ENCODE data around the gene FAM156A. TPM values are rescaled to one million over a fixed set of nuclear protein-coding genes. Genes with fewer than 3 reads are reported as not detected.

Gene FAM156A
- total RNA-seq, 1 experiment from 2014 or later, result 34.2 TPM

DNA sequence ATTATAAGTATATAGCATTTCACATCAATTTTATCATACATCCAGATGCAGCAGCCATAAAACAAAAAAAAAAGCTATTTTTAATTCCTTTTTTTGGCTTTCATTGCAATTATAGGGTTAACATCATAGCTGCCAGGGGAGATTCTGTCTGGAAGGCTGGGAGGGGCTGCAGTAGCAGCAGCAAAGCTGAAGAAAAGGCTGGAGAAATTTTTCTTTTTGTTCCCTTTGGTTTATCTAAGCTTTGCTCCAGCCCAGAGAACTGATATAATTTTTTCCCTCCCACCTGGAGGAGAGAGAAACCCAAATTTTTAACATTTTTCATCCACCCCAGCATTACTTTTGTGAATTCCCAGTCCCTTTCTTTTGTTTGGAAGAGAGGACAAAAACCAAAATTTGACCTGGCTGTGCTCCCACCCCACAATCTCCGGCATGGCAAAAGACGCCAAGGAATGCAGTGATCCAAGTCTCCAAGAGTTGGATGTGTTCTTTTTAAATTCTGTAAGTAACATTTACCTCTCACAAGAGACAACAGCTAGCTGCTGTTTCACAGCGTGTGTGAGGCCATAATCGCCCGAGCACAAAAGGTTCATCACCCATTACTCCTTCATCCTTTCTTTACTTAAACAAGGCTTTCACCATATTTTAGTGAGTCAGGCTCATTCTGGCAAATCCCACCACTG is 25.1 kb upstream of the FAM156A start:
- TF ChIP-seq, protein P1, sequence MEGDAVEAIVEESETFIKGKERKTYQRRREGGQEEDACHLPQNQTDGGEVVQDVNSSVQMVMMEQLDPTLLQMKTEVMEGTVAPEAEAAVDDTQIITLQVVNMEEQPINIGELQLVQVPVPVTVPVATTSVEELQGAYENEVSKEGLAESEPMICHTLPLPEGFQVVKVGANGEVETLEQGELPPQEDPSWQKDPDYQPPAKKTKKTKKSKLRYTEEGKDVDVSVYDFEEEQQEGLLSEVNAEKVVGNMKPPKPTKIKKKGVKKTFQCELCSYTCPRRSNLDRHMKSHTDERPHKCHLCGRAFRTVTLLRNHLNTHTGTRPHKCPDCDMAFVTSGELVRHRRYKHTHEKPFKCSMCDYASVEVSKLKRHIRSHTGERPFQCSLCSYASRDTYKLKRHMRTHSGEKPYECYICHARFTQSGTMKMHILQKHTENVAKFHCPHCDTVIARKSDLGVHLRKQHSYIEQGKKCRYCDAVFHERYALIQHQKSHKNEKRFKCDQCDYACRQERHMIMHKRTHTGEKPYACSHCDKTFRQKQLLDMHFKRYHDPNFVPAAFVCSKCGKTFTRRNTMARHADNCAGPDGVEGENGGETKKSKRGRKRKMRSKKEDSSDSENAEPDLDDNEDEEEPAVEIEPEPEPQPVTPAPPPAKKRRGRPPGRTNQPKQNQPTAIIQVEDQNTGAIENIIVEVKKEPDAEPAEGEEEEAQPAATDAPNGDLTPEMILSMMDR (conservative IDR thresholded peaks at IDR 0.05), result no peak
- no peak for TF ChIP-seq EZH2 (IDR thresholded peaks at IDR 0.05; ENCODE audit: low read depth)
- Histone ChIP-seq H3K9me2 (ENCODE audit: insufficient read depth) (no peaks in the 10 kb centered on the region), H3F3A (ENCODE audit: insufficient read depth, low read depth) (no peaks in the 10 kb centered on the region), H3K27ac (no peak overlapping the region), H4K20me1 (ENCODE audit: insufficient read depth) (no peaks in the 10 kb centered on the region), H3K4me1 (replicated peaks; ENCODE audit: insufficient read depth) (no peaks in the 10 kb centered on the region), H3K4me2 (no peak overlapping the region), H3K27me3 (ENCODE audit: insufficient read depth, low read depth) (no peaks in the 10 kb centered on the region), H3K36me3 (ENCODE audit: low read depth) (no peaks in the 10 kb centered on the region), H3K4me3 (no peak overlapping the region), H2AFZ (no peak overlapping the region), H3K79me2 (ENCODE audit: low read depth) (no peaks in the 10 kb centered on the region), H3K9me3 (ENCODE audit: insufficient read depth, low read depth) (no peaks in the 10 kb centered on the region)
- BruUV-seq (replicated peaks), result no TSS peak
- intact Hi-C loops (cut with micrococcal nuclease; ENCODE audit: unreplicated experiment), result no loop called here
- CTCF ChIA-PET, result interaction anchor here (0.6 kb wide), 1 partner anchor 23 kb away, joined by 3 read pairs; no protein-coding TSS in a partner anchor
- POLR2A ChIA-PET (ENCODE audit: unreplicated experiment), result no interaction called here
- no peak for DNase-seq

DNA sequence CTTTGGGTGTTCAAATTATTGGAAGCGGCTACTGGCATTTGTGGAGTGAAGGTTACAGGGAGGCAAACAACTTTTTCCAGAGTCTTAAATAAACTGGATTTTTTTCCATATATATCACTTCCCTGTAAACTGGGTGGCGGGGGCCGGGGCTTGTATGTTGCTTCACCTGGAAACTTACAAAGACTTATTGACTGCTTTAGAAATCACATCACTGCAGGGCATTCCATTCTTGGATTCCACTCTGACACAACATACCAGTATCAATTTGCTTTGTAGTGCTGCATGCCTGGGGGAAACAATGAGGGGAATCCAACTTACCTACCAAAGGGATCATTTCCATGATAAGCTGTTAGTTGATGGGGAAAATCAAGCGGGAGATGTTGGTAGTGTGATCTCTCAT is 21.7 kb upstream of the FAM156A start:
- H3K79me2 ChIP-seq (ENCODE audit: low read depth), result no peaks in the 10 kb centered on the region
- no peaks in the 10 kb centered on the region for H3K9me2 ChIP-seq (ENCODE audit: insufficient read depth)
- no peaks in the 10 kb centered on the region for H4K20me1 ChIP-seq (ENCODE audit: insufficient read depth)
- H3K27ac ChIP-seq, result 0 out of 2 replicates have a peak overlapping the region, but pooled peaks have one; percentile 43
- TF ChIP-seq, protein P1 (conservative IDR thresholded peaks at IDR 0.05), result no peak
- TF ChIP-seq EZH2 (IDR thresholded peaks at IDR 0.05; ENCODE audit: low read depth), result no peak
- H3K9me3 ChIP-seq (ENCODE audit: insufficient read depth, low read depth), result no peaks in the 10 kb centered on the region
- no peak for DNase-seq
- H3K4me1 ChIP-seq (replicated peaks; ENCODE audit: insufficient read depth), result no peaks in the 10 kb centered on the region
- intact Hi-C loops (cut with micrococcal nuclease; ENCODE audit: unreplicated experiment), result no loop called here
- no peaks in the 10 kb centered on the region for H3K36me3 ChIP-seq (ENCODE audit: low read depth)
- CTCF ChIA-PET, result no interaction called here
- H3K27me3 ChIP-seq (ENCODE audit: insufficient read depth, low read depth), result no peaks in the 10 kb centered on the region
- H3K4me3 ChIP-seq, result no peak overlapping the region
- POLR2A ChIA-PET (ENCODE audit: unreplicated experiment), result no interaction called here
- no peaks in the 10 kb centered on the region for H3F3A ChIP-seq (ENCODE audit: insufficient read depth, low read depth)
- BruUV-seq (replicated peaks), result TSS peak; percentile 62
- no peak overlapping the region for H3K4me2 ChIP-seq
- H2AFZ ChIP-seq, result no peak overlapping the region

DNA sequence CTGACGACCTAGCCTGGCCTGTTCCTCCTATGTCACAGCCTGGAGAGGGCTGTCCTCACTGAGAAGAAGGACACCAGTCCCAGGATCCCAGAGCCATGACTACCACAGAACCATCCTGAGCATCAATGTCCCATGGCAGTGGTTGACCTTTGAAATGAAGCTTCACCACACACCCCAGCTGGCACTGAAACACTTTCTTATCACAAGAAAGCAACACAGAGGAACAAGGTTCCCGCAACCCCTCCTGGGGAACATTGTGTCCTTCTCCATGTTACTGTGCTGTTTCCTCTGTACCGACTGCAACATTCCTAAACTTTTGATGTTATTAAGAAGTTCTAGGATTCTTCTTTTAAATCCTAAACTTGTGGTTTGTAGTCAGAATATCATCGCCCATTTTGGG is 21.2 kb upstream of the FAM156A start:
- Histone ChIP-seq H3K4me2 (no peak overlapping the region), H3K4me1 (replicated peaks; ENCODE audit: insufficient read depth) (no peaks in the 10 kb centered on the region), H3K4me3 (no peak overlapping the region), H3K27ac (no peak overlapping the region), H3K9me3 (ENCODE audit: insufficient read depth, low read depth) (no peaks in the 10 kb centered on the region), H3K27me3 (ENCODE audit: insufficient read depth, low read depth) (no peaks in the 10 kb centered on the region), H3K79me2 (ENCODE audit: low read depth) (no peaks in the 10 kb centered on the region), H3K36me3 (ENCODE audit: low read depth) (no peaks in the 10 kb centered on the region), H3F3A (ENCODE audit: insufficient read depth, low read depth) (no peaks in the 10 kb centered on the region), H2AFZ (no peak overlapping the region), H4K20me1 (ENCODE audit: insufficient read depth) (no peaks in the 10 kb centered on the region), H3K9me2 (ENCODE audit: insufficient read depth) (no peaks in the 10 kb centered on the region)
- CTCF ChIA-PET, result no interaction called here
- POLR2A ChIA-PET (ENCODE audit: unreplicated experiment), result no interaction called here
- intact Hi-C loops (cut with micrococcal nuclease; ENCODE audit: unreplicated experiment), result no loop called here
- DNase-seq, result no peak
- TF ChIP-seq, protein P1 (conservative IDR thresholded peaks at IDR 0.05), result no peak
- no peak for TF ChIP-seq EZH2 (IDR thresholded peaks at IDR 0.05; ENCODE audit: low read depth)
- no TSS peak for BruUV-seq (replicated peaks)
